ENCODE measurements around the gene SLC7A11. TPM values are rescaled to one million over a fixed set of nuclear protein-coding genes. Genes with fewer than 3 reads are reported as not detected.

SLC7A11 gene
- total and polyA plus RNA-seq, 2 experiments from 2014 or later, result 5.1 to 24.3 TPM

GRCh38 chr4:138275216-138275615, 33.1 kb upstream of the SLC7A11 start:
- Histone ChIP-seq H3K4me3 (no peak overlapping the region), H3K79me2 (no peaks in the 10 kb centered on the region), H3K36me3 (replicated peaks; ENCODE audit: insufficient read depth, low read depth) (no peaks in the 10 kb centered on the region), H2AFZ (no peak overlapping the region), H3K4me2 (no peak overlapping the region), H3K4me1 (ENCODE audit: insufficient read depth) (no peaks in the 10 kb centered on the region), H4K20me1 (ENCODE audit: insufficient read depth, poor library complexity, severe bottlenecking) (no peaks in the 10 kb centered on the region), H3K9me2 (replicated peaks; ENCODE audit: insufficient read depth) (no peaks in the 10 kb centered on the region), H3K27me3 (no peaks in the 10 kb centered on the region), H3K9me3 (ENCODE audit: low read depth) (no peaks in the 10 kb centered on the region), H3K27ac (no peak overlapping the region)
- no peak for DNase-seq (ENCODE audit: low spot score)
- WGBS (ENCODE audit: low lambda C conversion rate, missing lambda C conversion rate), result 94% methylated on average over 1 of the region's 1 CpG
- TF ChIP-seq EZH2 (IDR thresholded peaks at IDR 0.05; ENCODE audit: borderline replicate concordance) (no peak), EZH2phosphoT487 (IDR thresholded peaks at IDR 0.05; ENCODE audit: low read depth, severe bottlenecking, unreplicated experiment) (no peak), CTCF (IDR thresholded peaks at IDR 0.05; ENCODE audit: poor library complexity) (no peak)

- DNase-seq (ENCODE audit: low spot score), result no peak
- no peaks in the 10 kb centered on the region for H3K79me2 ChIP-seq
- no peak overlapping the region for H3K4me3 ChIP-seq
- no peak overlapping the region for H3K4me2 ChIP-seq
- H2AFZ ChIP-seq, result no peak overlapping the region
- H3K36me3 ChIP-seq (replicated peaks; ENCODE audit: insufficient read depth, low read depth), result no peaks in the 10 kb centered on the region
- no peak overlapping the region for H3K27ac ChIP-seq
- no peak for TF ChIP-seq CTCF (IDR thresholded peaks at IDR 0.05; ENCODE audit: poor library complexity)
- no peak for TF ChIP-seq EZH2phosphoT487 (IDR thresholded peaks at IDR 0.05; ENCODE audit: low read depth, severe bottlenecking, unreplicated experiment)
- no peak for TF ChIP-seq EZH2 (IDR thresholded peaks at IDR 0.05; ENCODE audit: borderline replicate concordance)
- H4K20me1 ChIP-seq (ENCODE audit: insufficient read depth, poor library complexity, severe bottlenecking), result no peaks in the 10 kb centered on the region
- no peaks in the 10 kb centered on the region for H3K9me3 ChIP-seq (ENCODE audit: low read depth)
- H3K27me3 ChIP-seq, result no peaks in the 10 kb centered on the region
- no peaks in the 10 kb centered on the region for H3K9me2 ChIP-seq (replicated peaks; ENCODE audit: insufficient read depth)
- H3K4me1 ChIP-seq (ENCODE audit: insufficient read depth), result peaks cover 4% of the 10 kb centered on the region
Measured at GRCh38 chr4:138269175-138269574, 27.0 kb upstream of the SLC7A11 start.

GRCh38 chr4:138267835-138268234, 25.7 kb upstream of the SLC7A11 start:
- no peaks in the 10 kb centered on the region for H3K27me3 ChIP-seq
- TF ChIP-seq EZH2 (IDR thresholded peaks at IDR 0.05; ENCODE audit: borderline replicate concordance) (no peak), CTCF (IDR thresholded peaks at IDR 0.05; ENCODE audit: poor library complexity) (no peak)
- H3K4me1 ChIP-seq (ENCODE audit: insufficient read depth), result peaks cover 10% of the 10 kb centered on the region
- no peaks in the 10 kb centered on the region for H4K20me1 ChIP-seq (ENCODE audit: insufficient read depth, poor library complexity, severe bottlenecking)
- H3K79me2 ChIP-seq, result no peaks in the 10 kb centered on the region
- H3K9me2 ChIP-seq (replicated peaks; ENCODE audit: insufficient read depth), result no peaks in the 10 kb centered on the region
- H3K4me3 ChIP-seq, result no peak overlapping the region
- no peak overlapping the region for H3K27ac ChIP-seq
- no peaks in the 10 kb centered on the region for H3K9me3 ChIP-seq (ENCODE audit: low read depth)
- DNase-seq (ENCODE audit: low spot score), result no peak
- no peak overlapping the region for H3K4me2 ChIP-seq
- no peak overlapping the region for H2AFZ ChIP-seq
- H3K36me3 ChIP-seq (replicated peaks; ENCODE audit: insufficient read depth, low read depth), result no peaks in the 10 kb centered on the region

- Histone ChIP-seq H3K9me3 (ENCODE audit: low read depth) (no peaks in the 10 kb centered on the region), H3K9me2 (replicated peaks; ENCODE audit: insufficient read depth) (no peaks in the 10 kb centered on the region), H3K27ac (no peak overlapping the region), H3K36me3 (replicated peaks; ENCODE audit: insufficient read depth, low read depth) (no peaks in the 10 kb centered on the region), H2AFZ (no peak overlapping the region), H4K20me1 (ENCODE audit: insufficient read depth, poor library complexity, severe bottlenecking) (no peaks in the 10 kb centered on the region), H3K4me3 (no peak overlapping the region), H3K4me1 (ENCODE audit: insufficient read depth) (peaks cover 12% of the 10 kb centered on the region), H3K27me3 (no peaks in the 10 kb centered on the region), H3K79me2 (no peaks in the 10 kb centered on the region), H3K4me2 (no peak overlapping the region)
- TF ChIP-seq EZH2phosphoT487 (IDR thresholded peaks at IDR 0.05; ENCODE audit: low read depth, severe bottlenecking, unreplicated experiment) (no peak), CTCF (IDR thresholded peaks at IDR 0.05; ENCODE audit: poor library complexity) (no peak), EZH2 (IDR thresholded peaks at IDR 0.05; ENCODE audit: borderline replicate concordance) (no peak)
- WGBS (ENCODE audit: low lambda C conversion rate, missing lambda C conversion rate), result 51% methylated on average over 5 of the region's 5 CpGs
- no peak for DNase-seq (ENCODE audit: low spot score)
Measured at GRCh38 chr4:138266948-138267347, 24.8 kb upstream of the SLC7A11 start.
